Ectodermal cell (in vitro differentiated cells): ENCODE data around the gene TTC9B.
A peak's percentile ranks its signal among the peaks of the same experiment; 100 is the strongest.

Experiments
- H3K27ac ChIP-seq: 2 replicates; pipeline ENCODE4 v1.7.0; 2013; ENCODE audit warnings: mild to moderate bottlenecking, low read depth, low read length; ENCODE audit not compliant: insufficient read depth, poor library complexity, severe bottlenecking
- H3K27me3 ChIP-seq: 2 replicates; pipeline ENCODE4 v1.7.0; 2013; ENCODE audit warnings: mild to moderate bottlenecking, low read length; ENCODE audit not compliant: insufficient read depth, control insufficient read depth, poor library complexity, severe bottlenecking
- H3K36me3 ChIP-seq: one replicate; pipeline ENCODE4 v1.7.0; 2013; ENCODE audit warnings: low read length; ENCODE audit not compliant: control insufficient read depth, insufficient read depth
- H3K4me1 ChIP-seq: one replicate; pipeline ENCODE4 v1.7.0; 2013; ENCODE audit warnings: low read length; ENCODE audit not compliant: control insufficient read depth, insufficient read depth
- H3K4me3 ChIP-seq: 2 replicates; pipeline ENCODE4 v1.7.0; 2013; ENCODE audit warnings: low read depth, low read length, control low read depth; ENCODE audit not compliant: insufficient read depth
- H3K9me3 ChIP-seq: 2 replicates; pipeline ENCODE4 v1.7.0; 2013; ENCODE audit warnings: mild to moderate bottlenecking, low read length, moderate library complexity; ENCODE audit not compliant: control insufficient read depth
- WGBS, 2 experiments: methylation state at CpG; one replicate each; pipeline ENCODE4 v1.1.7; 2013; ENCODE audit warnings: missing lambda C conversion rate in 2 of 2; 5-methylcytosine and 5-hydroxymethylcytosine counted together

The TTC9B gene

DNA sequence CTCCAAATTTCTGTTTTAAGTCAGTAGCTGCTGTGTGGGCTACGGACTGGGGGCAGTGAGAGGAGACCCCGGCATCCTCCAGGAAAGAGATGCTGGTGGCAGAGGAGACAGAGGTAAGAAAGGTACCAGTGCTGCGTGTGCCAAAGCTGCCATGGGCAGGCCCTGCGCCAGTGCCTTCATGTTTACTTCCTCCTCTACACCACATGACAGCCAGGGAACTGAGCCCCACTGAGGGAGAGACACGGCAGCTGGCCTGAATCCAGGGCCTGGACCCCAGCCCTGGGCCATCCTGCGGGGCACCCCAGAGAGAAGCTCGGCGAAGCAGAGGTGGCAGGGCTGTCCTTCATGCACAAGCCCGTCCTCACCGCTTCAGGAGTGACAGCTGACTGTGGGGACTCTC lies 31.0 kb upstream of the TTC9B start:
- H3K4me1 ChIP-seq = no peaks in the 10 kb centered on the region
- peak overlapping the region; percentile 13 for H3K27ac ChIP-seq
- H3K4me3 ChIP-seq = no peak overlapping the region
- no peaks in the 10 kb centered on the region for H3K36me3 ChIP-seq
- H3K9me3 ChIP-seq = no peaks in the 10 kb centered on the region
- no peaks in the 10 kb centered on the region for H3K27me3 ChIP-seq
- 94 to 95% methylated on average over 10 of the region's 10 CpGs for WGBS, 2 experiments

GRCh38 chr19:40247735-40248262 lies 29.6 kb upstream of the TTC9B start:
- Histone ChIP-seq H3K36me3 (no peaks in the 10 kb centered on the region), H3K4me3 (no peak overlapping the region), H3K27ac (no peak overlapping the region), H3K27me3 (no peaks in the 10 kb centered on the region), H3K9me3 (no peaks in the 10 kb centered on the region), H3K4me1 (no peaks in the 10 kb centered on the region)
- WGBS, 2 experiments = 94 to 95% methylated on average over 12 of the region's 12 CpGs

DNA sequence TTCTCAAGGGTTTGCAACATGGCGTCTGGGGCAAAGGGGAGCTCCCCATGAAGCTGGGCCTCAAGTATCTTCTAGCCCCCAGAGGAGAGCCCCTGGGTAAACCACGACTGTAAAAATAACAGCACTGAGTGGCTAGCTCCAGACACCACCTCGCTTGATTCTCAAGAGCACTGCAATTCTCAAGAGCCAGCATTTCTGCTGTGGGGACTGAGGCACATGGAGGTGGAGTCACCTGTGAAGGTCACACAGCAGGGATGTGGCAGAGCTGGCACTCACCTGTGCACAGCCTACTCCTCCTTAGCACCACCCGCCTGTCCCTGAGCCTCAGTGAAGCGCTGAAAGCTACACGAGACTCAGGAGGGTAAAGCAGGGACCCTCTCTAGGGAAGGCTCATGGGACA lies 29.0 kb upstream of the TTC9B start:
- 94% methylated on average over 6 of the region's 6 CpGs for WGBS, 2 experiments
- Histone ChIP-seq H3K36me3 (no peaks in the 10 kb centered on the region), H3K4me1 (no peaks in the 10 kb centered on the region), H3K27ac (no peak overlapping the region), H3K4me3 (no peak overlapping the region), H3K27me3 (no peaks in the 10 kb centered on the region), H3K9me3 (no peaks in the 10 kb centered on the region)

DNA sequence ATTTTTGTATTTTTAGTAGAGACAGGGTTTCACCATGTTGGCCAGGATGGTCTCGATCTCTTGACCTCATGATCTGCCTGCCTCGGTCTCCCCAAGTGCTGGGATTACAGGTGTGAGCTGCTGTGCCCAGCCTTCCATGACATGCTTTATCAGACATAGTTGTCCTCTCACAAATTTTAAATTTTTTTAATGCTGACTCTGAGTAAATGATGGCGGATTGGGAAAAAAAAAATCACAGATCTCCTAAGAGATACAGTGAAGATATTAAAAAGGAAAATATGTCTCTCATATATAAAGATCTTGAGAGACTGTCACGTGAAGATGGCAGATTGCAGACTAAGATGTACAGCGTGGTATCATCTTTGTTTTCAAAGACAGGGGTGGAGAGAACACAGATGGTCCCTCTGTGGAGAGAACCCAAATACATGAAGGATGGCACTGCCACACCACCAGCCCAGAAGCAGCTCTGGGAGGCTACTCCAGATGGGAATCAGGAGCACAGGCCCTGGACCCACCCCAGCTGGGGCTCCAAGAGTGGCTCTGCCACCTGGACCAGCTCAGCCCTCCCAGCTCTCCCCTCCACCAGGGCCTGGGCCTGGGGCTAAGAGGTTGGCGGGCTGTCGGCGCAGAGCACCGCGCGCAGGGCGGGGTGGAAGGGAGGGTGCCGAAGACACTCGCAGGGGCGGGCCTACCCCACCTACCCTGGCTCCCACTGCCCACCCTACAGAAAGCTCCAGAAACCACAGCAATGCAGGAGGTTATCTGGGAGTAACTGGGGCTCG lies 28.3 kb upstream of the TTC9B start:
- peaks cover 7% of the 10 kb centered on the region for H3K36me3 ChIP-seq
- no peaks in the 10 kb centered on the region for H3K9me3 ChIP-seq
- H3K27me3 ChIP-seq = no peaks in the 10 kb centered on the region
- H3K4me3 ChIP-seq = no peak overlapping the region
- no peak overlapping the region for H3K27ac ChIP-seq
- WGBS, 2 experiments = 93 to 98% methylated on average over 16 of the region's 16 CpGs
- H3K4me1 ChIP-seq = no peaks in the 10 kb centered on the region

DNA sequence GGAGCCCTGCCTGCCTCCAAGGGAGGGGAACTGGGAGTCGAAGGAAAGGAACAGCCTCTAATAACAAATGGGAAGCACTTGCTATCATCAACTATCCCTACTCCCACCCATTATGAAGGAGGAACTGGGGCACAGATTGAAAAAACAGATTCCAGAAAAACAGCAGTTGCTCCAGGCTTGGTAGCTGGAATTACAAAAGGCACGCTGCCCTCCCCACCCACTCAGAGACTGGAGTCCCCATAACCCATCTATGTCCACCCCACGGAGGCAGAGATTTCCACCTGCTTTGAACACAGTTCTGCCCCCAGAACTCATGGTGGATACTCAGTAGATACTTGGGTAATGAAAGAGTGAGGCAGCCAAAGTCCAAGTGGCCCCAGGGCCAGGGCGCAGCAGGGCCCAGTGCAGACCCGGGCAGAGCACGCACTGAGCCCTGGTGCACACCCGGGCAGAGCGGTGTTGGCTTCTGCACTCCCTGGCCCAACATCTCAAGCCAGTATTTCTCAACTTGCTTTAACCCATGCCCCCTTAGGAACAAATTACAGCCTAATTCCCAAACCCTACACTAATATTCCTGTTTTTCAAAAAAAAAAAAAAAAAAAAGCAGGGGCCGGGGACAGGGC lies 27.4 kb upstream of the TTC9B start:
- Histone ChIP-seq H3K9me3 (no peaks in the 10 kb centered on the region), H3K4me3 (no peak overlapping the region), H3K36me3 (peaks cover 9% of the 10 kb centered on the region), H3K27ac (no peak overlapping the region), H3K4me1 (no peaks in the 10 kb centered on the region), H3K27me3 (no peaks in the 10 kb centered on the region)
- 92 to 93% methylated on average over 9 of the region's 9 CpGs for WGBS, 2 experiments

- 91% methylated on average over 11 to 12 of the region's 12 CpGs for WGBS, 2 experiments
- Histone ChIP-seq H3K27ac (no peak overlapping the region), H3K27me3 (no peaks in the 10 kb centered on the region), H3K4me1 (no peaks in the 10 kb centered on the region), H3K9me3 (no peaks in the 10 kb centered on the region), H3K36me3 (peaks cover 9% of the 10 kb centered on the region), H3K4me3 (no peak overlapping the region)
Observed at GRCh38 chr19:40244579-40245317, 26.6 kb upstream of the TTC9B start.

- H3K9me3 ChIP-seq = no peaks in the 10 kb centered on the region
- no peak overlapping the region for H3K27ac ChIP-seq
- no peaks in the 10 kb centered on the region for H3K27me3 ChIP-seq
- H3K36me3 ChIP-seq = peaks cover 12% of the 10 kb centered on the region
- WGBS, 2 experiments = 85 to 94% methylated on average over 2 of the region's 2 CpGs
- no peaks in the 10 kb centered on the region for H3K4me1 ChIP-seq
- H3K4me3 ChIP-seq = no peak overlapping the region
Observed at GRCh38 chr19:40243181-40243580, 25.0 kb upstream of the TTC9B start.

DNA sequence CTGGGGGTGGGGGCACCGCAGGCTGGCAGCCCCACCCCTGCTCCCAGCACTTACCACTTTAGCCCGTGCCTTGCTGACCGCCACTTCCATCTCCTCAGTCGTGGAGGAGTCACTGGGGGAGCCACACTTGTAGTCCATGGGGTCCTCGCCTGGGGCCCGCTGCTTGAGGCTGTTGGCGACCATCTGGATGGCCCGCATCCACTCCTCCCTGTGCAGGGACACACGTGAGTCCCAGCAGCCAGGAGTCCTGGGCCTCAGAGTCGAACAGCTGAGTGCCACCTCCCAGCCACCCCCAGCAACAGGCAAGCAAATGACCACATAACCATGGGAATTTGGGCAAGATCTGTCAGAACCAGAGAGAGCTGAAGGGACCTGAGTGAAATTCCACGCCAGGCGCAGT lies 24.3 kb upstream of the TTC9B start:
- Histone ChIP-seq H3K36me3 (peaks cover 18% of the 10 kb centered on the region), H3K27me3 (no peaks in the 10 kb centered on the region), H3K4me1 (no peaks in the 10 kb centered on the region), H3K9me3 (no peaks in the 10 kb centered on the region), H3K27ac (no peak overlapping the region), H3K4me3 (no peak overlapping the region)
- WGBS, 2 experiments = 94 to 96% methylated on average over 12 of the region's 12 CpGs

DNA sequence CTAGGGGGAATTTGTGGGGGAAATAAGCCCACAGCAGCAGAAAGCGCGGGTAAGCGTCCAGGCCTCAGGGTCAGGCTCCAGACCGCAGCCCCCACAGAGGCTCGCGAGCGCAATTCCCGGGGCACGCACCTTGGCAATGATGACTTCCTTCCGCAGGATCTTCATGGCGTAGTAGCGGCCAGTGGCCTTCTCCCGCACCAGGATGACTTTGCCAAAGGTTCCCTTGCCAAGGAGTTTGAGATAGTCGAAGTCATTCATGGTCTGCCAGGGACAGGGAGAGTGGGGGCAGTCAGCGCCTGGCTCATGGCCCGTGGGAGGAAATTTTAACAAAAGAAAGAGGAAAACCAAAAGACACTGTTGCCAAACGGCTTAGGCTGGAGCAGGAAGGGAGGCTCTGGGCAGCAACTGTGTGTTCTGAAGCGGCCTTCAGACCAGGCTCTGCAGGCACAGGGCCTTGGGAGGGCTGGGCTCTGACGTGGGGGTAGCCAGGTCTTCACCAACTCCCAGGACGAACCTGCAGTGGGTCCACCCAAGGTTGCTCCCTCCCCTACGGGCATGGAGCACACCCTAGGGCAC lies 23.7 kb upstream of the TTC9B start:
- Histone ChIP-seq H3K9me3 (no peaks in the 10 kb centered on the region), H3K27ac (no peak overlapping the region), H3K36me3 (peaks cover 24% of the 10 kb centered on the region), H3K4me3 (no peak overlapping the region), H3K4me1 (no peaks in the 10 kb centered on the region), H3K27me3 (no peaks in the 10 kb centered on the region)
- 94 to 95% methylated on average over 21 of the region's 21 CpGs for WGBS, 2 experiments
